Psoas muscle (tissue), 8 donors: ENCODE results near the gene MAP1LC3B. TPM values are rescaled to one million over a fixed set of nuclear protein-coding genes. Genes with fewer than 3 reads are reported as not detected.

Experiments
- ATAC-seq, 4 donors: fragments of 200-7000 bp; cut with Tn5 transposase; one replicate each; pipeline ENCODE4 v1.9.1; 2020; ENCODE audit warnings: moderate library complexity in 3 of 4, mild to moderate bottlenecking in 2 of 4
- DNase-seq, 2 donors: peaks; one replicate each; pipeline ENCODE4 v3.0.0-alpha.2; 2020
- H3K27ac ChIP-seq: fragments of 200-600 bp; one replicate; pipeline ENCODE4 v1.8.0; 2022
- H3K27me3 ChIP-seq, 3 donors: fragments of 200-600 bp in 1 of 3; one replicate each; pipeline versions ENCODE4 v1.6.1 to v1.8.0; 2013 to 2022; ENCODE audit warnings: low read length in 2 of 3, mild to moderate bottlenecking in 2 of 3, moderate library complexity in 1 of 3; ENCODE audit not compliant: insufficient read depth in 3 of 3
- H3K36me3 ChIP-seq, 2 donors: fragments of 200-600 bp in 1 of 2; one replicate each; pipeline versions ENCODE4 v1.6.1 to v1.8.0; 2013 to 2022; ENCODE audit warnings: low read depth in 1 of 2, mild to moderate bottlenecking in 1 of 2, moderate library complexity in 1 of 2; ENCODE audit not compliant: insufficient read depth in 1 of 2
- H3K4me1 ChIP-seq: fragments of 200-600 bp; one replicate; pipeline ENCODE4 v1.8.0; 2022
- H3K4me3 ChIP-seq: fragments of 200-600 bp; one replicate; pipeline ENCODE4 v1.8.0; 2022; ENCODE audit warnings: mild to moderate bottlenecking
- H3K9me3 ChIP-seq: fragments of 200-600 bp; one replicate; pipeline ENCODE4 v1.8.0; 2022
- WGBS, 3 donors: extraction: QIAGEN DNeasy Blood & Tissue Kit; methylation state at CpG; one replicate each; pipeline versions ENCODE4 v1.1.6 to v1.1.7; 2013; 5-methylcytosine and 5-hydroxymethylcytosine counted together
- intact Hi-C, 2 donors: fragments of 100-400 bp; cut with DNase I; formaldehyde crosslinking; loops; one replicate each; pipeline versions ENCODE4 v1.11.0 to v1.14.2; 2022
- polyA plus RNA-seq, 3 donors: library from polyadenylated mRNA; stranded (reverse); fragments of 200-250 nt; gene quantifications; one replicate each; pipeline ENCODE4 v1.2.3, GENCODE V29; 2013
- total RNA-seq, 4 donors: library from RNA; stranded (reverse); fragmentation: NEBNext Ultra II Directional in 2 of 4; extraction: Animal tissue kit (Norgen Biotek cat#: 25700) in 2 of 4; gene quantifications; one replicate each; pipeline versions ENCODE4 v1.2.1 to v1.2.4, GENCODE V29; 2021 to 2023
- TF ChIP-seq, protein P1 (sequence below): fragments of 200-600 bp; IDR thresholded peaks from one replicate; pipeline ENCODE4 v1.8.0; 2022; ENCODE audit warnings: antibody characterized with exemption
- donor health status: healthy with polysubstance abuse.
- donor health status: DM: no; HTN: no; CAD: no; lungs with moderate emphysema.
- donor health status: Bipolar disorder and iron deficiency.
- donor health status: healthy.
- donor health status: DM: yes; HTN: yes; CAD: no.
- donor health status: DM: no; HTN: no; CAD: no.
- donor health status: DM: no; HTN: no; CAD: no.
- donor health status: DM: yes; HTN: yes; CAD: no.

Gene MAP1LC3B
- total and polyA plus RNA-seq, 7 donors, result 114 to 189 (median 158) TPM

DNA sequence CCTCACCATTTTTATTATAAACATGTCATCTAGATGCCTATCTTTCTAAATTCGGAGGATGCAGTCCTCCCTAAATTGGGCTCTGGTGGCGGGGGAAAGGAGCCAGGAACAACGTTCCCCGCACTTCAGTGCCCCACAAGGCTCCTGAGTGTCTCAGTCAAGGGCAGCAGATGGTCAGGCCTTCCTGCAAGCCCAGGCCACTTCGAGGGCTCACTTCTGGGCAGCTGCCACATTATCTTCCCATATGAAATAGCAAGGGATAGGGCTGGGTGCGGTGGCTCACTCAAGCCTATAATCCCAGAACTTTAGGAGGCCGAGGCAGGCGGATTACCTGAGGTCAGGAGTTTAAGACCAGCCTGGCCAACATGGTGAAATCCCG is 40.8 kb upstream of the MAP1LC3B start:
- intact Hi-C loops, result no loop called here
- TF ChIP-seq, protein P1, sequence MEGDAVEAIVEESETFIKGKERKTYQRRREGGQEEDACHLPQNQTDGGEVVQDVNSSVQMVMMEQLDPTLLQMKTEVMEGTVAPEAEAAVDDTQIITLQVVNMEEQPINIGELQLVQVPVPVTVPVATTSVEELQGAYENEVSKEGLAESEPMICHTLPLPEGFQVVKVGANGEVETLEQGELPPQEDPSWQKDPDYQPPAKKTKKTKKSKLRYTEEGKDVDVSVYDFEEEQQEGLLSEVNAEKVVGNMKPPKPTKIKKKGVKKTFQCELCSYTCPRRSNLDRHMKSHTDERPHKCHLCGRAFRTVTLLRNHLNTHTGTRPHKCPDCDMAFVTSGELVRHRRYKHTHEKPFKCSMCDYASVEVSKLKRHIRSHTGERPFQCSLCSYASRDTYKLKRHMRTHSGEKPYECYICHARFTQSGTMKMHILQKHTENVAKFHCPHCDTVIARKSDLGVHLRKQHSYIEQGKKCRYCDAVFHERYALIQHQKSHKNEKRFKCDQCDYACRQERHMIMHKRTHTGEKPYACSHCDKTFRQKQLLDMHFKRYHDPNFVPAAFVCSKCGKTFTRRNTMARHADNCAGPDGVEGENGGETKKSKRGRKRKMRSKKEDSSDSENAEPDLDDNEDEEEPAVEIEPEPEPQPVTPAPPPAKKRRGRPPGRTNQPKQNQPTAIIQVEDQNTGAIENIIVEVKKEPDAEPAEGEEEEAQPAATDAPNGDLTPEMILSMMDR, result no peak
- Histone ChIP-seq H3K4me3 (no peak overlapping the region), H3K36me3 (peaks cover 4 to 30% of the 10 kb centered on the region in 2 donors), H3K27ac (peak overlapping the region; percentile 73), H3K4me1 (peaks cover 17% of the 10 kb centered on the region), H3K9me3 (no peaks in the 10 kb centered on the region), H3K27me3 (no peaks in the 10 kb centered on the region)
- ATAC-seq (peak; percentile 7 to 50 (median 40)), DNase-seq (no peak)
- 34 to 62% (median 48%) methylated on average over 9 of the region's 9 CpGs for WGBS, 3 donors

DNA sequence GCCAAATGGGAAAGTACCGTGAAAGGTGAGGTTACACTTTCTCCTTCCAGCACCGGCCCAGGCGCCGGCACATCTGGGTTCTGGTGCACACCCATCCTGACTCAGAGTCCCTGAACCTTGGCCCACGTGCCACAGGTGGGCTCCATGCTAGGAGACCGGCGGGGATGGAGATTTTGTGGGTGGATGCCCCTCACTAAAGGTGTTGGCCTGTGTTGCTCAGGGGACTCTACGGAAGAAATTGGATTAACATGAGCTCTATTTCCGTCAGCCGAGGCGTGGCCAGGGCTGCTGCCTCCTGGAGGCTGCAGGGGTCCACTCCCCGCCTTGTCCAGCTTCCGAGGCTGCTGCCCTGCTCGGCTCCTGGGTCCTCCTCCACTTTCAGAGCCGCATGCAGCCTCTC is 39.3 kb upstream of the MAP1LC3B start:
- DNase-seq, result no peak
- TF ChIP-seq, protein P1, result no peak
- intact Hi-C loops, result no loop called here
- 86 to 92% (median 87%) methylated on average over 15 of the region's 15 CpGs for WGBS, 3 donors
- peaks cover 20% of the 10 kb centered on the region for H3K4me1 ChIP-seq
- H3K27ac ChIP-seq, result no peak overlapping the region
- no peak overlapping the region for H3K4me3 ChIP-seq
- no peaks in the 10 kb centered on the region for H3K27me3 ChIP-seq
- H3K36me3 ChIP-seq, result peaks cover 0 to 25% of the 10 kb centered on the region in 2 donors
- no peaks in the 10 kb centered on the region for H3K9me3 ChIP-seq
- ATAC-seq, result no peak

DNA sequence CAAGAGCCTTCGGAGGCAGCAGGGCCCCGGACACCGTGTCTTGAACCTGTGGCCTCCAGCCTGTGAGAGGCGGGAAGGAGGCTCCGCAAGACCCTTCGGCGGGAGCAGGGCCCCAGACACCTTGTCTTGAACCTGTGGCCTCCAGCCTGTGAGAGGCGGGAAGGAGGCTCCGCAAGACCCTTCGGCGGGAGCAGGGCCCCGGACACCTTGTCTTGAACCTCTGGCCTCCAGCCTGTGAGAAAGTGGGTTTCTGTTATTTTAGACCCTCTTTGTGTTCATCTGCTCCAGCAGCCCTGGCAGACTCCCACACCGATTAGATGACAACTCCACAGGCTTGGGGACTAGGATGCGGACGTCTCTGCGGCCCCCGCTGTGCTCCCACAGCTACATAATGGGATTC is 38.5 kb upstream of the MAP1LC3B start:
- peaks cover 28% of the 10 kb centered on the region for H3K4me1 ChIP-seq
- intact Hi-C loops, result no loop called here
- H3K27ac ChIP-seq, result no peak overlapping the region
- no peaks in the 10 kb centered on the region for H3K9me3 ChIP-seq
- TF ChIP-seq, protein P1, result no peak
- no peak overlapping the region for H3K4me3 ChIP-seq
- DNase-seq (no peak), ATAC-seq (no peak)
- WGBS, 3 donors, result 92 to 95% (median 93%) methylated on average over 17 of the region's 17 CpGs
- peaks cover 0 to 28% of the 10 kb centered on the region in 2 donors for H3K36me3 ChIP-seq
- H3K27me3 ChIP-seq, result no peaks in the 10 kb centered on the region

DNA sequence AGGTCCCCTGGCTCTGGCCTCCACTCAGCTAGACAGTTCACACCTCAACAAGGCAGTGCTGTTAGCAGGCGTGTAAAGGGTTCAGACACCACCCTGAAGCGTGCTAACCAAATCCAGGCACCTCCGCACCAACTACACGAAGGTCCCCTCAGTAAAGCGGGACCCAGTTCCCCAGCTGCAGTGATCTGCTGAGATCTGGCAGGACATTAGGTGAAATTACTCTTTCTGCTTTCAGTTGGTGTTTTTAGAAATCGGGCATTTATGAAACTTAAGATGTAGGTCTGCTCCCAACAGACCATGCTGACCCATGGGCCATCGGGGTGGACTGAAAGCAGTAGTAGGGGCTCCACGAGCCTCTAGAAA is 35.7 kb upstream of the MAP1LC3B start:
- Histone ChIP-seq H3K9me3 (no peaks in the 10 kb centered on the region), H3K4me3 (no peak overlapping the region), H3K4me1 (peaks cover 43% of the 10 kb centered on the region), H3K27ac (no peak overlapping the region), H3K36me3 (peaks cover 3 to 41% of the 10 kb centered on the region in 2 donors), H3K27me3 (no peaks in the 10 kb centered on the region)
- intact Hi-C loops, result no loop called here
- ATAC-seq (no peak), DNase-seq (no peak)
- WGBS, 3 donors, result 85 to 95% (median 90%) methylated on average over 8 of the region's 8 CpGs
- TF ChIP-seq, protein P1, result no peak

DNA sequence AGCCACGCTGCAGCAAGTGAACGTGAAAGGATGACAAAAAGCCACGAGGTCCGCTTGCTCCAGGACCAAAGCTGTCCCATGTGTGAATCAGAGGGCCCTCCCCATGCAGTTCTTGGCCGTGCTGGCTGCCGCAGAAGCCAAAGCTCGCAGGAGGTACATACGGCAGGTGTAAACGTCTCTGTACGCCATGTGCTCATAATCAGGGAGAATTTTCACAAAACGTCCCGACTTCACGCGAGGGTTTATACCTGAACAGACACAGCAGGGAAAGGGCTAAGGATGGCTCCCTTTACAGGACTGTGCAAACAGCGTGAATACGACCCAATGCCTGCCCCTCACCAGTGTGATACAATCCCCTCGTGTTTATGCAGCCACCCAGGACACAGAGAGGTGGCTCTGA is 33.9 kb upstream of the MAP1LC3B start:
- no peaks in the 10 kb centered on the region for H3K9me3 ChIP-seq
- TF ChIP-seq, protein P1, result no peak
- DNase-seq, result peak in 1 of 2 donors; percentile 77
- H3K36me3 ChIP-seq, result peaks cover 3 to 50% of the 10 kb centered on the region in 2 donors
- WGBS, 3 donors, result 39 to 75% (median 54%) methylated on average over 17 of the region's 17 CpGs
- peak; percentile 64 to 85 (median 78) for ATAC-seq
- H3K27me3 ChIP-seq, result no peaks in the 10 kb centered on the region
- intact Hi-C loops, result no loop called here
- H3K4me1 ChIP-seq, result peaks cover 48% of the 10 kb centered on the region
- H3K27ac ChIP-seq, result peak overlapping the region; percentile 77
- H3K4me3 ChIP-seq, result no peak overlapping the region
